Mesenchymal stem cell (in vitro differentiated cells and primary cell): ENCODE measurements around the gene NLRP5.

Experiments
- DNase-seq: peaks from one replicate; pipeline ENCODE4 v3.0.0-alpha.2; 2013
- H2AFZ ChIP-seq: one replicate; pipeline ENCODE4 v1.6.1; 2013; ENCODE audit warnings: low read depth, mild to moderate bottlenecking, control low read depth, inconsistent platforms, low read length, moderate library complexity
- H2AK5ac ChIP-seq: 2 replicates; pipeline ENCODE4 v1.6.1; 2013; ENCODE audit warnings: low read length, moderate library complexity, mild to moderate bottlenecking, inconsistent platforms; ENCODE audit not compliant: severe bottlenecking
- H2BK120ac ChIP-seq: one replicate; pipeline ENCODE4 v1.6.1; 2013; ENCODE audit warnings: low read depth, mild to moderate bottlenecking, inconsistent platforms, low read length, moderate library complexity
- H2BK12ac ChIP-seq, 2 experiments: one replicate each; pipeline ENCODE4 v1.6.1; 2013; ENCODE audit warnings: inconsistent platforms in 2 of 2, low read length in 2 of 2, mild to moderate bottlenecking in 2 of 2, moderate library complexity in 2 of 2, control low read depth in 1 of 2
- H2BK15ac ChIP-seq: one replicate; pipeline ENCODE4 v1.6.1; 2013; ENCODE audit warnings: mild to moderate bottlenecking, low read depth, inconsistent platforms; ENCODE audit not compliant: poor library complexity, severe bottlenecking
- H2BK5ac ChIP-seq: 2 replicates; pipeline ENCODE4 v1.6.1; 2013; ENCODE audit warnings: low read depth, mild to moderate bottlenecking, low read length, control low read depth, inconsistent platforms; ENCODE audit not compliant: poor library complexity, severe bottlenecking
- H3K14ac ChIP-seq, 2 experiments: one replicate each; pipeline ENCODE4 v1.6.1; 2013; ENCODE audit warnings: inconsistent platforms in 2 of 2, low read length in 2 of 2, control low read depth in 1 of 2, mild to moderate bottlenecking in 1 of 2, moderate library complexity in 1 of 2
- H3K18ac ChIP-seq, 2 experiments: one replicate each; pipeline ENCODE4 v1.6.1; 2013; ENCODE audit warnings: inconsistent platforms in 2 of 2, low read length in 2 of 2, control low read depth in 1 of 2, low read depth in 1 of 2, mild to moderate bottlenecking in 1 of 2
- H3K23ac ChIP-seq, 2 experiments: one replicate each; pipeline ENCODE4 v1.6.1; 2013; ENCODE audit warnings: inconsistent platforms in 2 of 2, low read length in 2 of 2, mild to moderate bottlenecking in 2 of 2, moderate library complexity in 2 of 2, control low read depth in 1 of 2
- H3K27ac ChIP-seq: 2 replicates; pipeline ENCODE4 v1.5.1; 2013; ENCODE audit warnings: mild to moderate bottlenecking, moderate library complexity, low read length, control low read depth, inconsistent platforms; ENCODE audit not compliant: poor library complexity, severe bottlenecking
- H3K27me3 ChIP-seq, 2 experiments: 2 replicates each; pipeline versions ENCODE4 v1.6.1 to v1.7.0; 2013; ENCODE audit warnings: low read length in 2 of 2, mild to moderate bottlenecking in 2 of 2, moderate library complexity in 2 of 2, control low read depth in 1 of 2, inconsistent platforms in 1 of 2; ENCODE audit not compliant: control insufficient read depth in 1 of 2, insufficient read depth in 1 of 2
- H3K36me3 ChIP-seq, 2 experiments: 2 replicates each; pipeline versions ENCODE4 v1.6.1 to v1.7.0; 2013; ENCODE audit warnings: low read length in 2 of 2, control low read depth in 1 of 2, inconsistent platforms in 1 of 2, low read depth in 1 of 2, mild to moderate bottlenecking in 1 of 2; ENCODE audit not compliant: insufficient read depth in 2 of 2, control insufficient read depth in 1 of 2
- H3K4ac ChIP-seq, 2 experiments: one replicate each; pipeline ENCODE4 v1.6.1; 2013; ENCODE audit warnings: inconsistent platforms in 2 of 2, low read length in 2 of 2, mild to moderate bottlenecking in 2 of 2, moderate library complexity in 2 of 2, control low read depth in 1 of 2, low read depth in 1 of 2
- H3K4me1 ChIP-seq: 2 replicates; pipeline ENCODE4 v1.6.1; 2013; ENCODE audit warnings: low read depth, low read length, control low read depth; ENCODE audit not compliant: control insufficient read depth, insufficient read depth
- H3K4me2 ChIP-seq: 2 replicates; pipeline ENCODE4 v1.6.1; 2013; ENCODE audit warnings: low read length, mild to moderate bottlenecking, inconsistent platforms; ENCODE audit not compliant: poor library complexity, severe bottlenecking
- H3K4me3 ChIP-seq, 2 experiments: 2 replicates each; pipeline versions ENCODE4 v1.5.1 to v1.7.0; 2013; ENCODE audit warnings: low read length in 2 of 2, mild to moderate bottlenecking in 2 of 2, control low read depth in 1 of 2, low read depth in 1 of 2; ENCODE audit not compliant: insufficient read depth in 1 of 2
- H3K79me1 ChIP-seq: replicated peaks from 2 replicates; pipeline ENCODE4 v1.6.1; 2013; ENCODE audit warnings: mild to moderate bottlenecking, control low read depth, low read length, inconsistent platforms; ENCODE audit not compliant: poor library complexity, severe bottlenecking
- H3K9ac ChIP-seq: 2 replicates; pipeline ENCODE4 v1.7.0; 2013; ENCODE audit warnings: mild to moderate bottlenecking, low read length, moderate library complexity
- H3K9me3 ChIP-seq: 2 replicates; pipeline ENCODE4 v1.7.0; 2013; ENCODE audit warnings: mild to moderate bottlenecking, low read length; ENCODE audit not compliant: control insufficient read depth
- H4K8ac ChIP-seq: one replicate; pipeline ENCODE4 v1.6.1; 2013; ENCODE audit warnings: inconsistent platforms, mild to moderate bottlenecking, low read length, moderate library complexity
- H4K91ac ChIP-seq: one replicate; pipeline ENCODE4 v1.6.1; 2013; ENCODE audit warnings: mild to moderate bottlenecking, low read length, inconsistent platforms
- WGBS: methylation state at CpG from one replicate; pipeline ENCODE4 v1.1.7; 2013; ENCODE audit warnings: mixed read lengths; 5-methylcytosine and 5-hydroxymethylcytosine counted together

NLRP5 gene

DNA sequence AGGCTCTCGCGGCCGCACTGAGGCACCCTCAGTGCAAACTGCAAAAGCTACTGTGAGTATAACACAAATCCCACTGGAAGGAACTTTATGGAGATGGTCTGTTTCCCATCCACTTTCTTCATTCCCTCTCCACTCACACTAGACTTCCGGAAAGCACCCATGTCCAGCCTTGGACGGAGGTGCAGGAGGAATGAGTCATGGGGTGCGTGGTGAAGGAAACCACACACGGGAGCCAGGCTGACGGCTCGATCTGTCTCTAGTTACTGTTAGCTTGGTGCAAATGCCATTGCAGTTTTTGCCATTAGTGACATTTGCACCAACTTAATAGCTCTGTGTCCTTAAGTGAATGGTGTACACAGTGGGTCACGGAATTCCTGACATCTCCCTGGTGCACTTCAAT is 24.4 kb upstream of the NLRP5 start:
- Histone ChIP-seq H3K4me1 (no peaks in the 10 kb centered on the region), H2AFZ (no peak overlapping the region), H3K79me1 (no peaks in the 10 kb centered on the region), H3K27me3 (no peaks in the 10 kb centered on the region), H3K27ac (no peak overlapping the region), H3K4me2 (no peak overlapping the region), H4K91ac (no peak overlapping the region), H2BK5ac (no peak overlapping the region), H3K23ac (no peak overlapping the region), H3K4ac (no peak overlapping the region), H3K36me3 (no peaks in the 10 kb centered on the region), H4K8ac (no peak overlapping the region), H2BK120ac (no peak overlapping the region), H2BK12ac (no peak overlapping the region), H2AK5ac (no peak overlapping the region), H2BK15ac (no peak overlapping the region), H3K9me3 (peaks cover 15% of the 10 kb centered on the region), H3K18ac (no peak overlapping the region), H3K14ac (no peak overlapping the region), H3K4me3 (no peak overlapping the region), H3K9ac (no peak overlapping the region)
- no peak for DNase-seq
- WGBS, result 88% methylated on average over 10 of the region's 10 CpGs

DNA sequence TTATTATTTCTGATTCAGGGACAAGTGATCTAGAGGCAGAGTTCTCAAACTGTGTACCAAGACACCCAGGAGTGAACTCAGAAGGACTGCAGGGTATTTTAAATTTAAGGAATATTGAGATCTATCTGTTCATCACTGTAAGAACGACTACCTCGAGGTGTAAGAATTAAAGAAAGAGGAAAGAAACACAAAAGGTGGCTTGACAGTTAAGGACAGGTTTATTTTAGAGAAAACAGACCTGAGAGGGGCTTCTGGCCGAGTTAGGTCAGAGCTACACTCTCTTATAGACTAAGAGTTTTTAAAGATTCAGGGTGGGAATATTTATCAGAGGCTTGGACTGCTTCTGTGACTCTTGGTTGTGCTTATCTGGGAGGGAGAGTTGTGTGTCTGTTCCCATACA is 12.6 kb upstream of the NLRP5 start:
- Histone ChIP-seq H2BK120ac (no peak overlapping the region), H3K4me1 (no peaks in the 10 kb centered on the region), H3K4me3 (no peak overlapping the region), H4K91ac (no peak overlapping the region), H3K18ac (no peak overlapping the region), H3K4me2 (no peak overlapping the region), H3K27ac (no peak overlapping the region), H3K27me3 (no peaks in the 10 kb centered on the region), H3K9ac (no peak overlapping the region), H2BK5ac (no peak overlapping the region), H2BK12ac (no peak overlapping the region), H3K36me3 (no peaks in the 10 kb centered on the region), H3K14ac (no peak overlapping the region), H3K9me3 (peaks cover 42% of the 10 kb centered on the region), H2AFZ (no peak overlapping the region), H3K23ac (no peak overlapping the region), H2BK15ac (no peak overlapping the region), H3K4ac (no peak overlapping the region), H4K8ac (no peak overlapping the region), H3K79me1 (no peaks in the 10 kb centered on the region), H2AK5ac (no peak overlapping the region)
- no peak for DNase-seq
- WGBS, result 28% methylated on average over 3 of the region's 3 CpGs

DNA sequence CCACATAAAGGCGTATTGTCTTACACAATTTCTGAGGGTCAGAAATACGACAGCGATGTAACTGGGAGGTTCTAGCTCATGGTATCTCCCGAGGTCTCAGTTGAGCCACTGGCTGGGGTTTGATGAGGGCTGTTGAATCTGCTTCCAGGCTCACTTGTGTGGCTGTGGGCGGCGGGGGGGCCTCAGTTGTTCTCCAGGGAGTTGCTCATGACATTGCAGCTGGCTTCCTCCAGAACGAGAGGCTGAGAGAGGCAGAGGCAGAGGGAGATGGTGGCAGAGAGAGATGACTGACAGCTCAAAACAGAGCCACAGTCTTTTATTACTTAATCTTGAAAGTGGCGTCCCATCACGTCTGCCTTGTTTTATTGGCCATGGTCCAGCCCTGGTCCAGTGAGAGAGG is 6.2 kb upstream of the NLRP5 start:
- H3K4me2 ChIP-seq, result no peak overlapping the region
- H3K14ac ChIP-seq, result no peak overlapping the region
- H2BK120ac ChIP-seq, result no peak overlapping the region
- H2BK15ac ChIP-seq, result no peak overlapping the region
- DNase-seq, result no peak
- no peak overlapping the region for H2BK12ac ChIP-seq
- H2AK5ac ChIP-seq, result no peak overlapping the region
- no peaks in the 10 kb centered on the region for H3K4me1 ChIP-seq
- H2AFZ ChIP-seq, result no peak overlapping the region
- H2BK5ac ChIP-seq, result no peak overlapping the region
- 59% methylated on average over 9 of the region's 9 CpGs for WGBS
- no peak overlapping the region for H4K91ac ChIP-seq
- H3K36me3 ChIP-seq, result no peaks in the 10 kb centered on the region
- no peaks in the 10 kb centered on the region for H3K79me1 ChIP-seq
- peaks cover 23% of the 10 kb centered on the region for H3K9me3 ChIP-seq
- no peak overlapping the region for H3K18ac ChIP-seq
- no peak overlapping the region for H3K4ac ChIP-seq
- H3K27me3 ChIP-seq, result no peaks in the 10 kb centered on the region
- H3K9ac ChIP-seq, result no peak overlapping the region
- H3K23ac ChIP-seq, result no peak overlapping the region
- H3K4me3 ChIP-seq, result no peak overlapping the region
- H3K27ac ChIP-seq, result no peak overlapping the region
- no peak overlapping the region for H4K8ac ChIP-seq

- Histone ChIP-seq H3K4ac (no peak overlapping the region), H3K9ac (no peak overlapping the region), H4K91ac (no peak overlapping the region), H4K8ac (no peak overlapping the region), H2AK5ac (no peak overlapping the region), H2BK12ac (no peak overlapping the region), H2BK5ac (no peak overlapping the region), H3K9me3 (peaks cover 9% of the 10 kb centered on the region), H3K4me1 (no peaks in the 10 kb centered on the region), H3K4me2 (no peak overlapping the region), H3K36me3 (no peaks in the 10 kb centered on the region), H2BK15ac (no peak overlapping the region), H3K18ac (no peak overlapping the region), H2AFZ (no peak overlapping the region), H2BK120ac (no peak overlapping the region), H3K4me3 (no peak overlapping the region), H3K27me3 (no peaks in the 10 kb centered on the region), H3K23ac (no peak overlapping the region), H3K79me1 (no peaks in the 10 kb centered on the region), H3K14ac (no peak overlapping the region), H3K27ac (no peak overlapping the region)
- no CpG with 5 or more reads among the region's 1 CpG for WGBS
- DNase-seq, result no peak
Measured at GRCh38 chr19:55985254-55985653, 1.3 kb upstream of the NLRP5 start.
